Activated CD4-positive, alpha-beta memory T cell treated with anti-CD3 and anti-CD28 coated beads for 36 hours (primary cell): ENCODE measurements around the gene UQCR11. TPM values are rescaled to one million over a fixed set of nuclear protein-coding genes. Genes with fewer than 3 reads are reported as not detected.

ENCODE experiments used
- CTCF ChIA-PET: fragments of 350-600 bp; sonication (Branson Sonifier 250); formaldehyde crosslinking; loops from one replicate; lab custom pipeline; 2021; ENCODE audit warnings: antibody characterized with exemption, inconsistent platforms; lab: Charles Lee
- POLR2A ChIA-PET: fragments of 350-600 bp; sonication (Branson Sonifier 250); formaldehyde crosslinking; loops from one replicate; lab custom pipeline; 2021; ENCODE audit warnings: antibody characterized with exemption; lab: Charles Lee
- DNase-seq: peaks from one replicate; pipeline ENCODE4 v3.0.0-alpha.2; 2020
- H3K27ac Mint-ChIP-seq: one replicate; pipeline ENCODE4 v1.8.0; 2021; ENCODE audit warnings: mixed read lengths
- H3K27me3 Mint-ChIP-seq: one replicate; pipeline ENCODE4 v1.8.0; 2021; ENCODE audit warnings: mixed read lengths
- H3K36me3 Mint-ChIP-seq: one replicate; pipeline ENCODE4 v1.8.0; 2021; ENCODE audit warnings: mixed read lengths
- H3K4me1 Mint-ChIP-seq: one replicate; pipeline ENCODE4 v1.8.0; 2021; ENCODE audit warnings: low read depth, mixed read lengths
- H3K4me3 Mint-ChIP-seq: one replicate; pipeline ENCODE4 v1.8.0; 2021; ENCODE audit warnings: mild to moderate bottlenecking, mixed read lengths
- H3K9me3 Mint-ChIP-seq: one replicate; pipeline ENCODE4 v1.8.0; 2021; ENCODE audit warnings: mixed read lengths
- intact Hi-C: fragments of 100-400 bp; cut with micrococcal nuclease; formaldehyde crosslinking; loops from one replicate; pipeline ENCODE4 v1.15.1; 2023
- total RNA-seq, 2 experiments: library from RNA; stranded (reverse); gene quantifications; one replicate each; pipeline ENCODE4 v1.2.3, GENCODE V29; 2021

The UQCR11 gene
- total RNA-seq, 2 experiments from 2014 or later: 266 to 277 TPM

GRCh38 chr19:1568320-1569019 is 36.8 kb downstream of the UQCR11 start, which contains the start of gene MEX3D:
Gene MEX3D, minus strand, starts transcription at chr19:1568325. Its CDS starts 267 bp downstream, at chr19:1568058.
- H3K9me3 Mint-ChIP-seq: no peaks in the 10 kb centered on the region
- intact Hi-C loops: no loop called here
- no peak within 1 kb of the TSS for H3K27ac Mint-ChIP-seq
- ChIA-PET POLR2A (no interaction called here), CTCF (interaction anchor here (0.7 kb wide), 1 partner anchor 285 kb away, joined by 3 read pairs; no protein-coding TSS in a partner anchor)
- H3K4me1 Mint-ChIP-seq: no peaks in the 10 kb centered on the region
- DNase-seq: peak; percentile 82
- peaks cover 7% of the 10 kb centered on the region for H3K27me3 Mint-ChIP-seq
- peak within 1 kb of the TSS; percentile 43 for H3K4me3 Mint-ChIP-seq
- H3K36me3 Mint-ChIP-seq: no peaks in the 10 kb centered on the region

- no peaks in the 10 kb centered on the region for H3K36me3 Mint-ChIP-seq
- H3K4me1 Mint-ChIP-seq: no peaks in the 10 kb centered on the region
- ChIA-PET CTCF (no interaction called here), POLR2A (no interaction called here)
- no peak overlapping the region for H3K4me3 Mint-ChIP-seq
- H3K9me3 Mint-ChIP-seq: no peaks in the 10 kb centered on the region
- intact Hi-C loops: no loop called here
- peaks cover 7% of the 10 kb centered on the region for H3K27me3 Mint-ChIP-seq
- DNase-seq: no peak
- no peak overlapping the region for H3K27ac Mint-ChIP-seq
Measured at GRCh38 chr19:1567848-1568227, 37.4 kb downstream of the UQCR11 start.

- Mint-ChIP-seq H3K27me3 (peaks cover 7% of the 10 kb centered on the region), H3K27ac (no peak overlapping the region), H3K9me3 (no peaks in the 10 kb centered on the region), H3K4me3 (peak overlapping the region; percentile 43), H3K4me1 (no peaks in the 10 kb centered on the region), H3K36me3 (no peaks in the 10 kb centered on the region)
- intact Hi-C loops: no loop called here
- POLR2A ChIA-PET: no interaction called here
- no peak for DNase-seq
- CTCF ChIA-PET: no interaction called here
Measured at GRCh38 chr19:1567116-1567847, 38.0 kb downstream of the UQCR11 start.

GRCh38 chr19:1566392-1567115 is 38.7 kb downstream of the UQCR11 start:
- DNase-seq: no peak
- CTCF ChIA-PET: interaction anchor here (1.9 kb wide), 1 partner anchor 24 kb away, joined by 4 read pairs; no protein-coding TSS in a partner anchor
- no peak overlapping the region for H3K4me3 Mint-ChIP-seq
- H3K9me3 Mint-ChIP-seq: no peaks in the 10 kb centered on the region
- no peak overlapping the region for H3K27ac Mint-ChIP-seq
- intact Hi-C loops: no loop called here
- no peaks in the 10 kb centered on the region for H3K36me3 Mint-ChIP-seq
- H3K27me3 Mint-ChIP-seq: peaks cover 7% of the 10 kb centered on the region
- POLR2A ChIA-PET: no interaction called here
- no peaks in the 10 kb centered on the region for H3K4me1 Mint-ChIP-seq

GRCh38 chr19:1563251-1563650 is 42.0 kb downstream of the UQCR11 start:
- Mint-ChIP-seq H3K4me3 (no peak overlapping the region), H3K27ac (no peak overlapping the region), H3K9me3 (no peaks in the 10 kb centered on the region), H3K27me3 (no peaks in the 10 kb centered on the region), H3K4me1 (no peaks in the 10 kb centered on the region), H3K36me3 (no peaks in the 10 kb centered on the region)
- intact Hi-C loops: no loop called here
- no peak for DNase-seq
- POLR2A ChIA-PET: no interaction called here
- CTCF ChIA-PET: no interaction called here

DNA sequence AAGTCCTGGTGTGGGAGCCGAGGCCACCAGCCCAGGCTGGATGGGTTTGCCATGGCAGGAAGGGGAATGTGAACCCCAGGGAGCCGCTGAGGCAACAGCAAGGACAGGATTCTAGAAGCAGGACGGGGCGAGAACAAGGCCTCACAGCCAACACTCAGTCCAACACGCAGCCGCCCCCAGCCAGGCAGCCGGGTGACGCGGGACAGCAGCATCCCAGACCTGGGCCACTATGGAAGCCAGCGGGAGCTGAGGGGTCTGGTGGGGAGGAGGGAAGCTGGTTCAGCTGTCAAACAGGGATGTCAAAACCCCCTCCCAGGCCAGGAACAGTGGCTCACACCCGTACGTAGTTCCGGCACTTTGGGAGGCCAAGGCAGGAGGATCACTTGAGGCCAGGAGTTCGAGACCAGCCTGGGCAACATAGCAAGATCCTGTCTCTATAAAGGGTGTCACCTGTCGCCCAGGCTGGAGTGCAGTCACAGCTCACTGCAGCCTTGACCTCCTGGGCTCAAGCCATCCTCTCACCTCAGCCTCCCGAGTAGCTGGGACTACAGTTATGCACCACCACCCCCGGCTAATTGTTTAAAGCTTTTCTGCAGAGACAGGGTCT is 43.9 kb downstream of the UQCR11 start:
- Mint-ChIP-seq H3K27me3 (no peaks in the 10 kb centered on the region), H3K27ac (no peak overlapping the region), H3K36me3 (no peaks in the 10 kb centered on the region), H3K4me1 (no peaks in the 10 kb centered on the region), H3K9me3 (no peaks in the 10 kb centered on the region), H3K4me3 (no peak overlapping the region)
- CTCF ChIA-PET: interaction anchor here (1.7 kb wide), 1 partner anchor 15 kb away, joined by 6 read pairs; no protein-coding TSS in a partner anchor
- intact Hi-C loops: no loop called here
- DNase-seq: no peak
- POLR2A ChIA-PET: no interaction called here

GRCh38 chr19:1560286-1560882 is 44.9 kb downstream of the UQCR11 start:
- Mint-ChIP-seq H3K4me3 (no peak overlapping the region), H3K4me1 (no peaks in the 10 kb centered on the region)

DNA sequence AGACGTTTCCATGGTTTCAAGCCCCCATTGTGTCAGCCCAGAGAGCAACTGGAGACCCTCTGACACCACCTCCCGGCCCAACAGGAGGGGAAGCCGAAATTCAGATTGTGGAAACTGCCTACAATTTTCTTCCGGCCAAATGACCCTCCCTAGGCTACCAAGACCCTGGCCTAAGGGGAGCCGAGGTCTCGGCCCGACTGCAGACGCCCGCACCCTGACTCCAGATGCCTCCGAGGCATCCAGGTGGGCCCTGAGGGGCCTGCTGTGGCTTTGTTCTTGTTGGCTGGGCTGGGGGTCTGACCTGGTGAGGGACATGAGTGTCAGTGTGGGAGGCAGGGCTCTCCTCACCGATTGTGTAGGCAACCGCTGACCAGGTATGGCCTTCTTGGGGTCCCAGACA is 46.7 kb downstream of the UQCR11 start:
- no peak overlapping the region for H3K27ac Mint-ChIP-seq
- CTCF ChIA-PET: no interaction called here
- no peaks in the 10 kb centered on the region for H3K9me3 Mint-ChIP-seq
- intact Hi-C loops: no loop called here
- H3K4me1 Mint-ChIP-seq: no peaks in the 10 kb centered on the region
- POLR2A ChIA-PET: no interaction called here
- DNase-seq: no peak
- no peaks in the 10 kb centered on the region for H3K36me3 Mint-ChIP-seq
- no peak overlapping the region for H3K4me3 Mint-ChIP-seq
- no peaks in the 10 kb centered on the region for H3K27me3 Mint-ChIP-seq

More at GRCh38 chr19:1560286-1560882, 44.9 kb downstream of the UQCR11 start:
- Mint-ChIP-seq H3K27ac (no peak overlapping the region), H3K36me3 (no peaks in the 10 kb centered on the region), H3K9me3 (no peaks in the 10 kb centered on the region), H3K27me3 (no peaks in the 10 kb centered on the region)
- ChIA-PET POLR2A (no interaction called here), CTCF (interaction anchor here (1.1 kb wide), 1 partner anchor 14 kb away, joined by 4 read pairs; no protein-coding TSS in a partner anchor)
- intact Hi-C loops: no loop called here
- DNase-seq: no peak

DNA sequence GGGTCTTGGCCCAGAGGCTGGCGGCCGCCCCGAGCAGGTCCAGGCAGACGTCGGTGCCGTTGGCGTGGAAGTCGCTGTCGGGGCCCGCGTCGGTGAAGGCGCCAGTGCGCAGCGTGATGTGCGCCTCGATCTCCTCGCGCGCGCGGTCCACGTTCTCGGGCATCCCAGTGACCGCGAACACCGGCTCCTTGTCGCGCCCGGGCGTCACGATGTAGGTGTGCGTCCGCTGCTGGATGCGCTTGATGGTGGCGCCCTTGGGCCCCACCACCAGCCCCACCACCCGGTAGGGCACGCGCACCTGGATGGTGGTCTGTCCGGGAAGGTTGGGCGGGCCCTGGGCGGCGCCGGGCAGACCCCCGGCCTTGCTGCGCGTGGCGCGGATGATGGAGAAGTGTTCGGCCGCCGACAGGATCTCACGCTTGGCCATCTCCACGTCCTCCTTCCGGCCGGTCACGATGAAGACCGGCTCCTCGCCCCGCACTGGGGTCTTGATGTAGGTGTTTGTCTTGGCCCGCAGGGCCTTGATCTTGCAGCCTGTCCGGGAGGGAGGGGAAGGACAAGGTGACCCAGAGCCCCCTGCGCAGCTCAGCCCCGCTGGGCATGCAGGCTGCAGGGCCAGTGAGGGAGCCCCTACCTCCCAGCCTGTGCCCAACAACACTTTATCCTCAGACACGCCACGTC is 48.7 kb downstream of the UQCR11 start:
- intact Hi-C loops: no loop called here
- Mint-ChIP-seq H3K4me1 (no peaks in the 10 kb centered on the region), H3K9me3 (no peaks in the 10 kb centered on the region), H3K36me3 (no peaks in the 10 kb centered on the region), H3K27me3 (peaks cover 3% of the 10 kb centered on the region), H3K27ac (no peak overlapping the region), H3K4me3 (no peak overlapping the region)
- DNase-seq: no peak
- CTCF ChIA-PET: interaction anchor here (0.6 kb wide), 1 partner anchor 235 kb away, joined by 4 read pairs; no protein-coding TSS in a partner anchor
- POLR2A ChIA-PET: no interaction called here

DNA sequence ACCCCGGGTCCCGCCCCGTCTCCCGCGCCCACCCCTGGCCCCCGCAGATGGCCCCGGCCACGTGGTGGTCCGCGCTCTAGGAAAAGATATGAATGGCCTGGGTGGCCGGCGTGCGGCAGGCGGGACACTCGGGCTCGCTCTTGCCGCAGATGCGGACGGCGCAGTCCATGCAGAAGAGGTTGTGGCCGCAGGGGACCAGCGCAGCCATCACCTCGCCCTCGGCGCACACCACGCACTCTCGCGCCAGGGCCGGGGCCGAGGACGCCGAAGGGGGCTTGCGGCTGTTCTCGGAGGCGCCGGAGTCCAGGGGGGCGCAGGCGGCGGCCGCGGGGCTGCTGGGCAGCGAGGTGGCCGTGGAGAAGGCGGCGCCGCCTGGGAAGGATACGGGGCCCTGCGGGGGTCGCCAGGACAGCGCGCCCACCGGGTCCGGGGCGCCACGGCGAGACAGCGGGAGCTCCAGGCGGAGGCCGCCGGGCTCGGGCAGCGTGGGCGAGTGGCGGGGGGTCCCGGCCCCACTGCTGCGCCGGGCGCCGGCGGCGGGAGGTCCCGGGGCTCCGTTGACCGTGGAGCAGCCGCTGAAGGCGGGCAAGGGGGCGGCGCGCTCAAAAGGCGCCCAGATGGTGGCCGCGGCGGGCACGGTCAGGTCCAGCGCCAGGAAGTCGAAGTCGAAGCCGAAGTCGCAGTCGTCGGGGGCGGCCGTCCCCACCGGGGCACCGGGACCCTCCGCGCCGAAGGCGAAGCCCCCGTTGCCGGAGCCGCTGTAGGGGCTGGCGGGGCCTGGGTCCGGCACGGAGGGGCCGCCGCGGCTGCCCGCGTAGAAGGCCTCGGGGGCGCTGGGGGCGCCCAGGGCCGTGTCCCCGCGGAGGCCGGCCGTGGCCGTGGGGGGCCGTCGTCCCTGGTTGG is 49.5 kb downstream of the UQCR11 start:
- H3K4me1 Mint-ChIP-seq: no peaks in the 10 kb centered on the region
- ChIA-PET POLR2A (no interaction called here), CTCF (no interaction called here)
- intact Hi-C loops: no loop called here
- no peaks in the 10 kb centered on the region for H3K36me3 Mint-ChIP-seq
- H3K27me3 Mint-ChIP-seq: peaks cover 5% of the 10 kb centered on the region
- H3K9me3 Mint-ChIP-seq: no peaks in the 10 kb centered on the region
- no peak for DNase-seq
- H3K27ac Mint-ChIP-seq: no peak overlapping the region
- no peak overlapping the region for H3K4me3 Mint-ChIP-seq
